DMS114 treated with DMSO at 0.1 percent for 48 hours (cell line): ENCODE data around the gene ZBTB7A.
A peak's percentile ranks its signal among the peaks of the same experiment; 100 is the strongest.

Experiments used
- DNase-seq: peaks from one replicate; lab custom pipeline; 2025; ENCODE audit not compliant: unreplicated experiment; lab: John Stamatoyannopoulos, UW

The ZBTB7A gene

DNA sequence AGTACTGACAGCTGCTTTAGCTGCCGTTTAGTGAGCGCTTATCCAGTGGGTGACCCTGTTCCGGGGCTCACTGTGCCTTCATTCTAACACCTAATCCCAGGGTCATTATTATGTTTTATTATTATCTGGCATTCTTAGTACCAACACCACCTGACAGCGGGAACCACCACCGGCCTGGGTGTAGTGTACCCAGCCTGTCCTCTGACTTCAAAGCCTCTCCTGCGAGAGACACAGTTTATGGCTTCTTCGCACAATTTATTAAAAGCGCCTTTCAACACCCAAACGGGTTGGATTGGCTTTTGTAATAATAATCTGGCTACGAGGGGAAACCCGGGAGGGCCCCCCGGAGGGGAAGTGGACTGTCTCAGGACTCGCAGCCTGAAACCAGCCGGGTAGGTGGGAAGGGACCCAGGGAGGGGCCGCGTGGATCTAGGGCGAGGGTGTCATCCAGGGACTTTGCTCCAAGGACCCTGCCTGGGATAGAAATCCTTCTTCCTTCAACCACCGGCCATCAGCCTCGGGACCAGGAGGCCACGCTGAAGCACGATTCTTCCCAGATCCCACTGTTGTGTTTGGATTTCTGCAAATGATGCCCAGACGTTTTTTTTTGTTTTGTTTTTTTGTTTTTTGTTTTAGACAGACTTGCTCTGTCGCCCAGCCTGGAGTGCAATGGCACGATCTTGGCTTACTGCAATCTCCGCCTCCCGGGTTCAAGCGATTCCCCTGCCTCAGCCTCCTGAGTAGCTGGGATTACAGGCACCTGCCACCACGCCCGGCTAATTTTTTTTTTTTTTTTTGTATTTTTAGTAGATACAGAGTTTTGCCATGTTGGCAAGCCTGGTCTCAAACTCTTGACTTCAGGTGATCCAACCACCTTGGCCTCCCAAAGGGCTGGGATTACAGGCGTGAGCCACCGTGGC lies 1.6 kb upstream of the ZBTB7A start:
- no peak for DNase-seq

DNA sequence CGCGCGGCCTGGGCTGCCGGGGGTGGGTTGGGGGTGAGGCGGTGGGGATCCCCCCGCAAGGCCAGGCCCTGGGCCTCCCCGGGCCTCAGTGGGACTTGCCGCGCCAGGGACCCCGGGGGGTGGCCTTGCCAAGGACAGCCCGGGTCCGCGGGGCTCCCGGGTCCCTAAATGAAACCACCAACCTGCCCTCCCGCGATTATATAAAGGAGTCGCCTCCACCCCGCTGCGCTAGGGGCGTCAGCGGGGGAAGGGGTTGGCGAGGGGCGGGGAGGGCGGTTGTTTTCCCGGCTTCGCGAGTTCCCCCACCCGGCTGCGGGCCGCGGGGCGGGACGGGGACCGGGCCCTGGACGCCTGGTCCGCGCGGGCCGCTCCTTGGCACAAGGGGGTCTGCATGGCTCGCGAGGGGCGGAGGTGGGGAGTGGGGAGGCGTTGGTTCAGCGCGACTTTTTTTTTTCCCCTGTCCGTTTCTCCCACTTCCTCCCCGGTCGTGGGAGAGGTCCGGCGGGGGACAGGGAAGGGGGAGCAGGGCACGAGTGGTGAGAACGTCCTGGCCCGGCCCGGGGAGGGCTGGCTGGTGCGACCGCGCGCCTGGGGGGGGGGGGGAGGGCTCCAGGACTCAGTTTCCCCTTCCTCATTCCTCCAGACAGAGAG lies 822 bp upstream of the ZBTB7A start:
- DNase-seq: no peak

GRCh38 chr19:4066176-4066606 lies 508 bp downstream of the ZBTB7A start:
- no peak for DNase-seq

GRCh38 chr19:4065430-4066175 lies 1.1 kb downstream of the ZBTB7A start:
- peak; percentile 61 for DNase-seq

GRCh38 chr19:4064496-4065260 lies 2.0 kb downstream of the ZBTB7A start:
- no peak for DNase-seq

DNA sequence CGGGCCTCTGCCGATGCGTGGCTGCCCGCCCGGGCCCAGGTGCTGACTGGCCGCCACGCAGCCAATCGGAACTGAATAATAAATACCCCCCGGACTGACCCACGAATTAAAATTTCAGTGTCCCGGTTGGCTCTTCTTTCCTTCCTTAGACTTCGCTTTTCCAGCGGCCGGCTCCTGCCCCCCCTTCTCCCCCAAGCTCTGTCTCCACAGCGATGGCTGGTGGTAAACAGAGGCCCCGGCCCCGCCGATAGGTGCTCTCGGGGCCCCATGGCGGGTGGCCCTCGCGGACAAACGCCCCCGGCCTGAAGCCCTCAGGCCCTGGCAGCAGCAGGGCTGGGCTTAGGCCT lies 2.6 kb downstream of the ZBTB7A start:
- no peak for DNase-seq

- no peak for DNase-seq
Observed at GRCh38 chr19:4063369-4064148, 3.1 kb downstream of the ZBTB7A start.

- no peak for DNase-seq
Observed at GRCh38 chr19:4062419-4063368, 4.0 kb downstream of the ZBTB7A start.

DNA sequence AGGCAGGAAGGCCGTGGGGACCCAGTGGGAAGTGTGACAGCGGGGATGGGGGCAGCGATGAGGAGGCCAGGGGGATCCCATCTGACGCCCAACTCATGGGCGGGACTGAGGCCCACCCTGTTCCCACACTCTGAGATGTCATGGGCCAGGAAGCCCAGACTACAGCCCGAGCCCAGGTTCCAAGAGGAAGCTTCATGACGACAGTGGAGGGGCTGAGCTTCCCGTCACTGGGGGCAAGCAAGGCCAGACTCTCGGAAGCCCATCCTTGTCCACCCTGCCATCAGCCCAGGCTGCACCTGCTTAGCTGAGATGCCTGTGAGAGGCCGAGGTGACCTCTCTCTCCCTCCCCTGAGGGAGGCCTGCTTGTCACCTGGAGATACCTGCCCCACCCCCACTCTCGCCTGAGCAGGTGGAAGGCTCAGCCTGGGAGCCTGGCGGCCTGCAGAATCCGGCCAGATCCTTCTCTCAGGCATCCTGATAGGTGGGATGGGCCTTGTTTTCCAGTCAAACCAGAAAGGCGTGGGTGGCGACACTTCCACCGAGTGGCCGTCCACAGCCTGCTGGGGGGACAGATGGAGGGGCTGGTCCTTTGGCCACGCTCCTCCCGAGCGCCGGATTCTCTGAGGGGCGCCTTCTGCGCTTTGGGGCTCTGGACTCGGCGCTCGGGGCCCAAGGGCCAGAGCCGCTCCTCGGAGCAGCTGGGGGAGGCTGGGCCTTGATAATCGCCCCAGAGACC lies 4.8 kb downstream of the ZBTB7A start:
- no peak for DNase-seq

GRCh38 chr19:4061178-4061682 lies 5.5 kb downstream of the ZBTB7A start:
- DNase-seq: no peak

DNA sequence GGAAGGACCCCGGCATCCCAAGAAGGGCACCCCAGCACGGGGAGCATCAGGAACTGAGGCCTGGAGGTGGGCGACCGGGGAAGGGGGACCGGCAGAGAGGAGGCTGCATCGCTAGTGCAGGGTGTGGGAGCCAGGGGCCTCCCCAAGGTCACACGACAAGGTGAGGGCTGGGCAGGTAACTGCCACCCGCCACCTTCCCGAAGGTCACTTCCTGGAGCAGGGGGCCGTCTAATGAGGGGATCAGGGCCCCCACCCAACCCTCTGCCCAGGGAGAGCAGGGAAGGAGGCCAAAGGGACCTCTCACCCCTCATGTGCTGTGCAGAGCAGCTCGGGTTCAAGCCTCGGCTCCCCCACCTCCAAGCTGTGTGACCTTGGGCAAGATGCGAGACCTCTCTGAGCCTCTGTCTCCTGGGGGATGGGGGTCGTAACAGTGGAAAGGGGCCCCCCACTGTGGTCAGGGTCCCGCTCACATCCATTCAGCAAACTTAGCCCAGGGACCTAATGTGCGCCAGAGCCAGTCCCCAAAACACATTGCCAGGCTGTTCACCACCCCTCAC lies 6.0 kb downstream of the ZBTB7A start:
- DNase-seq: no peak

GRCh38 chr19:4059891-4060620 lies 6.6 kb downstream of the ZBTB7A start:
- no peak for DNase-seq

DNA sequence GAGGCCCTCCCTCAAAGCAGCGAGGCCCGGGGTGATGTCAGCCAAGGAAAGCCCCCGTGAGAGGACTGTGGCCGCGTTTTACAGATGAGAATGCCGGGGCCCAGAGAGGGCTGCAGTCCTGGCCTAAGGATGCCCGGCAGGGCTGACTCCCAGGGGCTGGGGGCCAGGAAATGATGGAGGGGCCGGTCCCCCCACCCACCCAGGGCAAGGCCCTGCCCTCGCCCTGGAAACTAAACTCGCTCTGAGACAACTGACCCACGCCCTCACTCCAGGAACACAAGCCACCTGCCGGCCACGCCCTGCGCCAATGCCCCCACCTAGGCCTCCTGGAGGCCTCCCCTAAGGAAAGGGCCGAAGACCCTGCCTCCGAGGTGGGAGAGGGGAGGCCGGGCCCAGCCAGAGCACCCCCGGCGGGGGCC lies 7.2 kb downstream of the ZBTB7A start:
- DNase-seq: no peak

DNA sequence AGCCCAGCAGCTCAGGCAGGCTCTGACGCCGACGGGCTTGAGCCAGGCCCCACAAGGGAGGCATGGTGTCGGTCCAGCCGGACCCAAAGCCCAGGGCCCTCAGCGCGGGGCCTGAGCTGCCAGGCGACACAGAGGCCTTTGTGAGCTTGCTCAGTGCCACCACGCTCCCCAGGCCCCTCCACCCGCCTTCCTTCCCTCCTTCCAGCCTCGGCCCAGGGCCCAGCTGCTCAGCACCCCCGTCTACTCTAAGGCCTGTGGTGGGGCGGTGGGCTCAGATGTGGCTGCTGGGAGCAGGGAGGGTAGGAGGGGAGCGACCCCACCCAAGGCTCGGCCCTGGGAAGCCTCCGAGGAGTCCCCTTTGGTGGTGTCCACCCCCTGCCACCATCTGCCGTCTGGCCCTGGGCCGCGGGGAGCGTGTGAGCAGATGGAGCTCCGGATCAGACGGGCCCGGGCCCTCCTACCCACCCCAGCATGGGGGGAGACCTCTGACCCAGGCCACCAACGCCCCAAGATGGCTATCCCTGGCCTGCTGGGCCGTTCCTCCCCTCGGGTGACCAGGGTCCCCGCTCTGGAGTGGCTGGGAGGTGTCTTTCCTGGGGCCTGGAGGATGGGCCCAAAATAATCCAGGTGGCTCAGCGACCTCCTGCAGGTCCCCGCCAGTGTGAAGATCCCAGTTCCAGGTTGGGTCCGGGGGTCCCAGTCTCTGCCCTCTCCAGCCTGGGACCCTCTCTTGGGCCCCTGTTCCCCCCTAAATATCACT lies 7.8 kb downstream of the ZBTB7A start:
- DNase-seq: no peak

DNA sequence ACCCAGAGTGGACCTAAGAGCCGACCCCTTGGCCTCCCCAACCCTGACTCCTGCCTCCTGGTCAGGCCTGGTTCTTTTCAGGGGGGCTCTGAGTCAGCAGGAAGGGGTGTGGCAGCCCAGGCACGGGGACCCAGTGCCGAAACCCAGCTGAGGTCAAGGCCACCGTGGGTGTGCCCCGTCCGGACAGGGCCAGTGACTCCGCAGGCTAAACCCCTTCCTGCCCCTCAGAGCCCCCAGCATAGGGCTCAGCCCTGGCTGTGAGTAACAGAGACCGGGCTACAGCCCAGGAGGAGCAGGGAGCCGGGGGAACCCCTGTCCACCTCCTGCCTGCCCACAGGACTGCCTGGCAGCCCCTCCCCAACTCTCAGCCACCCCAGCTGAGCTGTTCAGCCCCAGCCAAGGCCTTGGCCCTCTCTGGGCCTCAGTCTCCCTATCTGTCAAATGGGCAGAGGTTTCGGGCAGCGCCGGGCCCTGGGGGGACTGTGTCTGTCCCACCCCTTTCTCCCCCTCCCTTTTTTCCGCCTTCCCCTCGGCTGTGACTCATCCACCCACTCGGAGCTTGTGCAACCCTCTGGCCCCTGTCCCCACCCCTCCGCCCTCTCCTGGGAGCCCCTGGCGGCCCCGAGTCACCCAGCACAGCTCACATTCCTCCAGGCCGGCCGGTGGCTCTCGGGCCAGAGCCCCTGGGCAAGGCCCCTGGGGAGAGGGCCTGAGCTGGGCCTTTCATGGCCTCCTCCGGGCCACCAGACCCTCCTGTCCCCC lies 8.6 kb downstream of the ZBTB7A start:
- no peak for DNase-seq

- no peak for DNase-seq
Observed at GRCh38 chr19:4055209-4055552, 11.5 kb downstream of the ZBTB7A start.
